NCI-H345 (cell line): Measurements from ENCODE around the gene PRKAG2.

ENCODE experiments used
- DNase-seq: peaks from one replicate; lab custom pipeline; 2025; lab: John Stamatoyannopoulos, UW

The PRKAG2 gene

GRCh38 chr7:151744656-151745638 lies 132.0 kb downstream of the PRKAG2 start:
- no peak for DNase-seq

GRCh38 chr7:151744051-151744580 lies 132.8 kb downstream of the PRKAG2 start:
- no peak for DNase-seq

GRCh38 chr7:151743481-151743983 lies 133.4 kb downstream of the PRKAG2 start:
- DNase-seq: no peak

GRCh38 chr7:151742713-151743480 lies 134.0 kb downstream of the PRKAG2 start:
- no peak for DNase-seq

GRCh38 chr7:151741585-151741984 lies 135.3 kb downstream of the PRKAG2 start:
- no peak for DNase-seq

GRCh38 chr7:151740081-151740851 lies 136.6 kb downstream of the PRKAG2 start:
- peak; percentile 87 for DNase-seq

GRCh38 chr7:151738925-151739324 lies 138.0 kb downstream of the PRKAG2 start:
- no peak for DNase-seq

GRCh38 chr7:151736403-151736909 lies 140.5 kb downstream of the PRKAG2 start:
- peak; percentile 78 for DNase-seq

GRCh38 chr7:151735851-151736402 lies 141.0 kb downstream of the PRKAG2 start:
- DNase-seq: no peak

- no peak for DNase-seq
These were observed 141.6 kb downstream of the PRKAG2 start for GRCh38 chr7:151735186-151735850.

- DNase-seq: no peak
These were observed 143.9 kb downstream of the PRKAG2 start for GRCh38 chr7:151732834-151733592.

- DNase-seq: no peak
These were observed 144.6 kb downstream of the PRKAG2 start for GRCh38 chr7:151732292-151732691.

GRCh38 chr7:151731022-151731441 lies 145.9 kb downstream of the PRKAG2 start:
- no peak for DNase-seq

GRCh38 chr7:151730591-151730990 lies 146.3 kb downstream of the PRKAG2 start:
- no peak for DNase-seq

GRCh38 chr7:151729521-151729921 lies 147.4 kb downstream of the PRKAG2 start:
- no peak for DNase-seq

GRCh38 chr7:151728746-151729145 lies 148.2 kb downstream of the PRKAG2 start:
- no peak for DNase-seq

- no peak for DNase-seq
These were observed 148.6 kb downstream of the PRKAG2 start for GRCh38 chr7:151728286-151728660.

GRCh38 chr7:151727579-151728285 lies 149.2 kb downstream of the PRKAG2 start:
- no peak for DNase-seq
